SH-SY5Y (cell line): ENCODE results near the gene NR5A2.

ENCODE experiments used
- GATA2 ChIP-seq: IDR thresholded peaks from 2 replicates; pipeline ENCODE4 v1.6.1; 2011; ENCODE audit warnings: mild to moderate bottlenecking, low read depth, low read length
- GATA3 ChIP-seq: IDR thresholded peaks from 2 replicates; pipeline ENCODE4 v1.6.1; 2011; ENCODE audit warnings: low read depth, mild to moderate bottlenecking, low read length, moderate library complexity

DNA sequence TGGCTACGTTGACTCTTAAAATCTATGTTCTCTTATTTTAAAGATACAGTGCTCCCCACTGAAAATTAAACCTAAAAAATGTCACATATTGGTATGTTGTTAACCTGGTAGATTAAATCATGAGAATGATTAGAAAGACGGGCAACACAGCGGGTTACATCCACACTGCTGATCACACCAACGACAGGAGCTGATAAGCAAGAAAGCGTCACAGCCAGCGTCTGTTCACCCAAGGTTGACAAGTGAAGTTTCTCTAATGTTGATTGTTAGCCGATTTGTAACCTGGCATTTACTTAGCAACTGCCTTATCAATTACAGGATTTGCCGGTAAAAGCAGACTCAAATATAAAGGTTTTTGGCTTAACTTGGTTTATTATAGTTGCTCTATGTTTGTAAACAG, 149.3 kb downstream of the NR5A2 start:
- TF ChIP-seq GATA2 (no peak), GATA3 (no peak)
